Right lobe of liver (tissue), 6 donors: ENCODE measurements around the gene CACNA1D. TPM values are rescaled to one million over a fixed set of nuclear protein-coding genes. Genes with fewer than 3 reads are reported as not detected.

ENCODE experiments used
- ATAC-seq, 4 donors: fragments of 200-7000 bp; cut with Tn5 transposase; one replicate each; pipeline ENCODE4 v1.9.1; 2020; ENCODE audit warnings: mild to moderate bottlenecking in 4 of 4, moderate library complexity in 4 of 4
- DNase-seq, 3 donors: peaks; one replicate each; pipeline ENCODE4 v3.0.0-alpha.2; 2020
- H3K27ac ChIP-seq, 3 donors: fragments of 200-600 bp; one replicate each; pipeline ENCODE4 v1.8.0; 2022
- H3K27me3 ChIP-seq, 2 donors: fragments of 200-600 bp; one replicate each; pipeline ENCODE4 v1.8.0; 2022
- H3K36me3 ChIP-seq, 4 donors: fragments of 200-600 bp; sonication (generic) in 1 of 4; one replicate each; pipeline versions ENCODE4 v1.5.1 to v1.8.0; 2017 to 2022; ENCODE audit warnings: control low read depth in 1 of 4
- H3K4me1 ChIP-seq, 4 donors: fragments of 200-600 bp; sonication (generic) in 1 of 4; one replicate each; pipeline versions ENCODE4 v1.5.1 to v1.8.0; 2017 to 2022; ENCODE audit warnings: control low read depth in 1 of 4
- H3K4me3 ChIP-seq, 3 donors: fragments of 200-600 bp; one replicate each; pipeline ENCODE4 v1.8.0; 2022
- H3K9me3 ChIP-seq, 4 donors: fragments of 200-600 bp; sonication (generic) in 1 of 4; one replicate each; pipeline versions ENCODE4 v1.5.1 to v1.8.0; 2017 to 2022; ENCODE audit warnings: control low read depth in 1 of 4
- CTCF ChIP-seq, 4 donors: fragments of 200-600 bp in 3 of 4; fragments of 450-650 bp in 1 of 4; IDR thresholded peaks; one replicate each; pipeline versions ENCODE4 v1.5.1 to v1.8.0; 2016 to 2022; ENCODE audit warnings: antibody characterized with exemption in 4 of 4, mild to moderate bottlenecking in 2 of 4
- POLR2A ChIP-seq: fragments of 450-650 bp; IDR thresholded peaks from one replicate; pipeline ENCODE4 v1.6.1; 2017; ENCODE audit warnings: antibody characterized with exemption, mild to moderate bottlenecking
- WGBS: methylation state at CpG from one replicate; pipeline ENCODE4 v1.1.6; 2018; ENCODE audit warnings: low coverage, low lambda C conversion rate; ENCODE audit not compliant: insufficient coverage; ENCODE audit errors: missing lambda C conversion rate; 5-methylcytosine and 5-hydroxymethylcytosine counted together
- intact Hi-C, 2 donors: fragments of 100-400 bp; cut with DNase I; formaldehyde crosslinking; loops; one replicate each; pipeline versions ENCODE4 v1.11.2 to v1.14.1; 2022
- total RNA-seq, 6 experiments: library from RNA; depleted of rRNA in 2 of 6; stranded (reverse); fragments of >200 nt in 2 of 6; fragmentation: NEBNext Ultra II Directional in 3 of 6; extraction: Animal tissue kit (Norgen Biotek cat#: 25700) in 3 of 6; gene quantifications; one replicate each; pipeline versions ENCODE4 v1.1.0 to v1.2.4, GENCODE V29; 2016 to 2023
- donor health status: DM: no; HTN: yes; CAD: no.
- donor health status: DM: no; HTN: no; CAD: no.
- donor health status: DM: no; HTN: no; CAD: no.
- donor health status: DM: no; HTN: yes; CAD: no.
- donor health status: DM: no; HTN: yes; CAD: no.

CACNA1D gene
- total RNA-seq, 6 experiments from 2014 or later, result 5.5 to 12.7 (median 9.3) TPM

GRCh38 chr3:53856964-53857363 lies 362.6 kb downstream of the CACNA1D start:
- TF ChIP-seq CTCF (IDR thresholded peaks at IDR 0.05) (no peak), POLR2A (no peak)
- Histone ChIP-seq H3K27ac (no peak overlapping the region), H3K27me3 (no peaks in the 10 kb centered on the region), H3K4me1 (peaks cover 0 to 7% (median 3%) of the 10 kb centered on the region in 4 donors), H3K36me3 (peaks cover 0 to 25% (median 5%) of the 10 kb centered on the region in 4 donors), H3K9me3 (no peaks in the 10 kb centered on the region), H3K4me3 (no peak overlapping the region)
- ATAC-seq, result no peak
- no peak for DNase-seq
- WGBS, result 74% methylated on average over 5 of the region's 7 CpGs
- intact Hi-C loops, result no loop called here

GRCh38 chr3:53858096-53858741 lies 363.8 kb downstream of the CACNA1D start:
- H3K4me1 ChIP-seq, result peaks cover 0 to 7% (median 3%) of the 10 kb centered on the region in 4 donors
- H3K27me3 ChIP-seq, result no peaks in the 10 kb centered on the region
- no peak for ATAC-seq
- 84% methylated on average over 7 of the region's 7 CpGs for WGBS
- no peak for DNase-seq
- TF ChIP-seq CTCF (IDR thresholded peaks at IDR 0.05), result no peak
- no peak for TF ChIP-seq POLR2A
- H3K9me3 ChIP-seq, result no peaks in the 10 kb centered on the region
- intact Hi-C loops, result no loop called here
- H3K36me3 ChIP-seq, result peaks cover 0 to 30% (median 11%) of the 10 kb centered on the region in 4 donors
- peak overlapping the region in 2 of 3 donors; percentile 27 to 39 for H3K27ac ChIP-seq
- H3K4me3 ChIP-seq, result no peak overlapping the region

GRCh38 chr3:53859178-53859577 lies 364.8 kb downstream of the CACNA1D start:
- H3K36me3 ChIP-seq, result peaks cover 0 to 35% (median 11%) of the 10 kb centered on the region in 4 donors
- intact Hi-C loops, result no loop called here
- peak; percentile 74 to 79 (median 78) for ATAC-seq

GRCh38 chr3:53860196-53860595 lies 365.8 kb downstream of the CACNA1D start:
- H3K9me3 ChIP-seq, result no peaks in the 10 kb centered on the region
- H3K27ac ChIP-seq, result peak overlapping the region in 1 of 3 donors; percentile 36
- peaks cover 0 to 7% (median 3%) of the 10 kb centered on the region in 4 donors for H3K4me1 ChIP-seq
- ATAC-seq (no peak), DNase-seq (no peak)
- peaks cover 0 to 43% (median 15%) of the 10 kb centered on the region in 4 donors for H3K36me3 ChIP-seq
- H3K4me3 ChIP-seq, result no peak overlapping the region
- WGBS, result 60% methylated on average over 4 of the region's 4 CpGs
- no peaks in the 10 kb centered on the region for H3K27me3 ChIP-seq
- intact Hi-C loops, result no loop called here
- TF ChIP-seq POLR2A (no peak), CTCF (IDR thresholded peaks at IDR 0.05) (no peak)

More at GRCh38 chr3:53859178-53859577, 364.8 kb downstream of the CACNA1D start:
- Histone ChIP-seq H3K4me1 (peaks cover 0 to 7% (median 3%) of the 10 kb centered on the region in 4 donors), H3K9me3 (no peaks in the 10 kb centered on the region), H3K27me3 (no peaks in the 10 kb centered on the region), H3K4me3 (no peak overlapping the region), H3K27ac (peak overlapping the region in 2 of 3 donors; percentile 27 to 39)
- peak in 1 of 3 donors; percentile 59 for DNase-seq
- WGBS, result 75% methylated on average over 6 of the region's 6 CpGs
- TF ChIP-seq POLR2A, result no peak

- intact Hi-C loops, result no loop called here
- H3K4me1 ChIP-seq, result peaks cover 0 to 17% (median 3%) of the 10 kb centered on the region in 4 donors
- DNase-seq, result no peak
- H3K27ac ChIP-seq, result no peak overlapping the region
- ATAC-seq, result no peak
- 100% methylated on average over 3 of the region's 3 CpGs for WGBS
- no peak for TF ChIP-seq POLR2A
- no peak for TF ChIP-seq CTCF (IDR thresholded peaks at IDR 0.05)
- H3K36me3 ChIP-seq, result peaks cover 0 to 54% (median 15%) of the 10 kb centered on the region in 4 donors
- H3K9me3 ChIP-seq, result no peaks in the 10 kb centered on the region
- no peak overlapping the region for H3K4me3 ChIP-seq
- no peaks in the 10 kb centered on the region for H3K27me3 ChIP-seq
Observed at GRCh38 chr3:53862241-53862640, 367.8 kb downstream of the CACNA1D start.
